ENCODE measurements around the gene TRIM54. TPM values are rescaled to one million over a fixed set of nuclear protein-coding genes. Genes with fewer than 3 reads are reported as not detected.
"Not testable (repeated sequence)": the region's sequence is repeated elsewhere in the genome, so short reads cannot be mapped to it uniquely, and the experiment has no call there.

The TRIM54 gene
- total RNA-seq, 6 donors from 2014 or later: 0.49 TPM; not detected in 5

DNA sequence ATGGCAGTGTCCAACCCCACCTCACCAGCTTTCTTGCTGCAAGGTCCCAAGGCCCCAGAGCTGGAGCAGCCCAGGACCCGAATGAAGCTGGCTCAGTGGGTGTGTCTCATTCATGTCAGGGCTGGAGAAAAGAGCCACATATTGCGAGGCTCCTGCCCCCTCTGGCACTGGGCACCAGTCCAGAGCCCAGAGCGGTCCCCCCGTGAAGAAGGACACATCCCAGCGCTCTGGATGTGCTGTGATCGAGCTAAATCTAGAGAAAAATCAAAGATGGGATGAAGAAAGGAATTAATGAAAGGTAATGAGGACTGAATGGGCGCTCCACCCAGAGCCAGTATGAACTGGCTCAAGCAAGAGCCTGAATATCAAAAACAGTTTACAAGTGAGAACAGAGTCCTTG, 53.9 kb downstream of the TRIM54 start:
- DNase-seq (no peak), ATAC-seq (ENCODE audit: low FRiP score in 2 of 2) (no peak)
- H3K4me3 ChIP-seq: no peak overlapping the region
- H3K27me3 ChIP-seq: no peaks in the 10 kb centered on the region
- H3K9me3 ChIP-seq: no peaks in the 10 kb centered on the region
- TF ChIP-seq, protein P1, sequence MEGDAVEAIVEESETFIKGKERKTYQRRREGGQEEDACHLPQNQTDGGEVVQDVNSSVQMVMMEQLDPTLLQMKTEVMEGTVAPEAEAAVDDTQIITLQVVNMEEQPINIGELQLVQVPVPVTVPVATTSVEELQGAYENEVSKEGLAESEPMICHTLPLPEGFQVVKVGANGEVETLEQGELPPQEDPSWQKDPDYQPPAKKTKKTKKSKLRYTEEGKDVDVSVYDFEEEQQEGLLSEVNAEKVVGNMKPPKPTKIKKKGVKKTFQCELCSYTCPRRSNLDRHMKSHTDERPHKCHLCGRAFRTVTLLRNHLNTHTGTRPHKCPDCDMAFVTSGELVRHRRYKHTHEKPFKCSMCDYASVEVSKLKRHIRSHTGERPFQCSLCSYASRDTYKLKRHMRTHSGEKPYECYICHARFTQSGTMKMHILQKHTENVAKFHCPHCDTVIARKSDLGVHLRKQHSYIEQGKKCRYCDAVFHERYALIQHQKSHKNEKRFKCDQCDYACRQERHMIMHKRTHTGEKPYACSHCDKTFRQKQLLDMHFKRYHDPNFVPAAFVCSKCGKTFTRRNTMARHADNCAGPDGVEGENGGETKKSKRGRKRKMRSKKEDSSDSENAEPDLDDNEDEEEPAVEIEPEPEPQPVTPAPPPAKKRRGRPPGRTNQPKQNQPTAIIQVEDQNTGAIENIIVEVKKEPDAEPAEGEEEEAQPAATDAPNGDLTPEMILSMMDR (IDR thresholded peaks at IDR 0.05): no peak
- H3K4me1 ChIP-seq: no peaks in the 10 kb centered on the region
- 92 to 99% methylated on average over 7 of the region's 7 CpGs for WGBS, 2 donors
- peaks cover 47 to 99% (median 84%) of the 10 kb centered on the region in 4 donors for H3K36me3 ChIP-seq
- no peak overlapping the region for H3K27ac ChIP-seq

DNA sequence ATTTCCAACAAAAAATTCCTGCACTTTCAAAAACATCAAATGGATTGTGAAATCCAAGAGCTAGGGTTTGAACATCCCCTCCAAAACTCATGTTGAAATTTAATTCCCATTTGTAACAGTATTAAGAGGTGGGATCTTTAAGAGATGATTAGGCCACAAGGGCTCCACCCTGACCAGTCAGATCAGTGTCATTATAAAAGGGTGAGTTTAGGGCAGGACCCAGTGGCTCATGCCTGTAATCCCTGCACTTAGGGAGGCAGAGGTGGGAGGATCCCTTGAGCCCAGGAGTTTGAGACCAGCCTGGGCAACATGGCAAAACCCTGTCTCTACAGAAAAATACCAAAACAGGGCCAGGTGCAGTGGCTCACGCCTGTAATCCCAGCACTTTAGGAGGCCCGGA, 65.4 kb downstream of the TRIM54 start:
- Histone ChIP-seq H3K27ac (no peak overlapping the region), H3K36me3 (peaks cover 6 to 14% (median 10%) of the 10 kb centered on the region in 4 donors)

DNA sequence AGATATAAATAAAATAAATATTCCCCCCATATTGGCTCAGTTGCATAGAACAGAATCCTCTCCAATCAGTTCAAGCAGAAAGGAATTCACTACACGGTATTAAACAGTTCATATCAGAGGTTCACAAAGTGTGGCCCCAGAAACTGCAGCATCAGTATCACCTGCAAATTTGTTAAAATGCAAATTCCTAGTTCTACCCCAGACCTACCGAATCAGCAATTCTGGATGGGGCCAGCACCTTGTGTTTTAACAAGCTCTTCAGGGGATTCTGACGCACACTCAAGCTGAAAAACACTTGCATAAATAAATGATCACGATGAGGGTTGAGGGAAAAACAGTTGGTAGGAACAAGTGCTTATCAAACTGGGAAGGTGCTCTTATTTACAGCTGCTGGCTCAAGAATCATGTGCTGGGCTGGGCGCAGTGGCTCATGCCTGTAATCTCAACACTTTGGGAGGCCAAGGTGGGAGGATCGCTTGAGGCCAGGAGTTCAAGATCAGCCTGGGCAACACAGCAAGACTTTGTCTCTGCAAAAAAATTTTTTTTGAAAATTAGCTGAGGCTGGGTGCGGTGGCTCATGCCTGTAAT, 68.0 kb downstream of the TRIM54 start:
- H3K9me3 ChIP-seq: no peaks in the 10 kb centered on the region
- no peaks in the 10 kb centered on the region for H3K27me3 ChIP-seq
- peaks cover 0 to 7% (median 2%) of the 10 kb centered on the region in 4 donors for H3K36me3 ChIP-seq
- 87 to 88% methylated on average over 7 of the region's 7 CpGs for WGBS, 2 donors
- no peak overlapping the region for H3K4me3 ChIP-seq
- TF ChIP-seq, protein P1 (IDR thresholded peaks at IDR 0.05): no peak
- no peak for TF ChIP-seq EP300 (IDR thresholded peaks at IDR 0.05)
- no peak for TF ChIP-seq POLR2A (IDR thresholded peaks at IDR 0.05)
- no peak for TF ChIP-seq POLR2AphosphoS5 (IDR thresholded peaks at IDR 0.05)
- ATAC-seq (ENCODE audit: low FRiP score in 2 of 2) (no peak), DNase-seq (no peak)
- peaks cover 15 to 29% (median 18%) of the 10 kb centered on the region in 4 donors for H3K4me1 ChIP-seq
- H3K27ac ChIP-seq: no peak overlapping the region

More for the DNA sequence above, 65.4 kb downstream of the TRIM54 start:
- Histone ChIP-seq H3K4me1 (peaks cover 0 to 7% (median 2%) of the 10 kb centered on the region in 4 donors), H3K9me3 (no peaks in the 10 kb centered on the region), H3K27me3 (no peaks in the 10 kb centered on the region), H3K4me3 (no peak overlapping the region)
- no peak for TF ChIP-seq POLR2AphosphoS5 (IDR thresholded peaks at IDR 0.05)
- no peak for TF ChIP-seq EP300 (IDR thresholded peaks at IDR 0.05)
- TF ChIP-seq POLR2A (IDR thresholded peaks at IDR 0.05): no peak
- WGBS, 2 donors: 95% methylated on average over 2 of the region's 2 CpGs
- DNase-seq (no peak), ATAC-seq (ENCODE audit: low FRiP score in 2 of 2) (peak in 1 of 2 donors; percentile 56)

DNA sequence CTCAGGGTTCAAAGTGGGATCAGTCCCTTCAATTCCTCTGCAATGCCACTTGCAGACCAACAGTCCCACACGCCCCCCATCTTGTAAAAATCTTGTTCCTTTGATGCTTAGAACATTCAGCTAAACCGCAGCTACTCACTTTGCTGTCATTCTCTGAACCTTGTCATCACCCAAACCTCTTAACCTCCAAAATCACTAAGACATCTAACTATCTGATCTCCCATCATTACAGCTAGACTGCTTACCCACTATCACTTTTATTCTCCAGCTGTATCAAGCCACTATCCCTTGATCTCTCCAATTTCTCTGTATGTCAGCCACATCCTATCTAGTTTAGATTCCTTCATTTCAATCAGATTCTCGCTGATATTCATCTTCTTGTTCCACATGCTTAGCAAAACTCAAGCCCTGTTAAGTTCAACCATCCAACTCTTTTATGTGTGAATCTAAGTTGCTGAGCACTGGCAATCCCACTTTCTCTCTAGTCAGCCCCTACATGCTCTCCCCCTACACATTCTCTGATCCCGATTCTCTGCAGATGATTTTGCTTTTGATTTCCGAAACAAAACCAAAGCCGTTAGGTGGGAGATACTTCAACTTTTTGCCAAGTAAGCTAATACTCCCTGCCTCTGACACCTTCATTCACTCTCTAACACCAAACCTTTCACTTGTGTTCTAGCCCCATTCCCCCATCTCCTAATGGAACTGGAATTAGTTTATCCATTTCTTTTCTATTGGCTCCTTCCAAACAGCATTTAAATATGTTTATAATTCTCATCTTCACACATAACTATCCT, 69.8 kb downstream of the TRIM54 start:
- DNase-seq (no peak), ATAC-seq (ENCODE audit: low FRiP score in 2 of 2) (no peak)
- no peak overlapping the region for H3K4me3 ChIP-seq
- 83 to 88% methylated on average over 6 of the region's 6 CpGs for WGBS, 2 donors
- no peaks in the 10 kb centered on the region for H3K9me3 ChIP-seq
- H3K36me3 ChIP-seq: peaks cover 0 to 7% (median 2%) of the 10 kb centered on the region in 4 donors
- H3K27me3 ChIP-seq: no peaks in the 10 kb centered on the region
- no peak overlapping the region for H3K27ac ChIP-seq
- peaks cover 20 to 38% (median 24%) of the 10 kb centered on the region in 4 donors for H3K4me1 ChIP-seq
- TF ChIP-seq, protein P1 (IDR thresholded peaks at IDR 0.05): no peak
- TF ChIP-seq POLR2A (IDR thresholded peaks at IDR 0.05) (no peak), POLR2AphosphoS5 (IDR thresholded peaks at IDR 0.05) (no peak), EP300 (IDR thresholded peaks at IDR 0.05) (no peak)

DNA sequence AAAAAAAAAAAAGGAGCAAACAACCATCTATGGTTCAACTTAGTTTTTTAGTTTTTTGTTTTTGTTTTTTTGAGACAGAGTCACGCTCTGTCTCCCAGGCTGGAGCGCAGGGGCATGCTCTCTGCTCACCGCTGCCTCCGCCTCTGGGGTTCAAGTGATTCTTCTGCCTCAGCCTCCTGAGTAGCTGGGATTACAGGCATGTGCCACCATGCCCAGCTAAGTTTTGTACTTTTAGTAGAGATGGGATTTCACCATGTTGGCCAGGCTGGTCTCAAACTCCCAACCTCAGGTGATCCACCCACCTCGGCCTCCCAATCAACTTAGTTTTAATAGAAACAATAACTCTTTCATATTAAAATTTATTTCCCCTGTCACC, 71.1 kb downstream of the TRIM54 start:
- not testable (repeated sequence) for H3K9me3 ChIP-seq; ATAC-seq (ENCODE audit: low FRiP score in 2 of 2); DNase-seq; H3K4me3 ChIP-seq; H3K27me3 ChIP-seq; H3K36me3 ChIP-seq; H3K27ac ChIP-seq
- H3K4me1 ChIP-seq: peaks cover 31 to 44% (median 34%) of the 10 kb centered on the region in 4 donors
- 98% methylated on average over 5 of the region's 5 CpGs for WGBS, 2 donors

Data from upper lobe of left lung (tissue), 6 donors.